ENCODE results near the gene TRPC1. TPM values are rescaled to one million over a fixed set of nuclear protein-coding genes. Genes with fewer than 3 reads are reported as not detected.

Gene TRPC1
- total and polyA plus RNA-seq, 3 experiments from 2014 or later: 0.72 to 2.8 (median 1.1) TPM

- Histone ChIP-seq H3K27ac (ENCODE audit: low read depth, low read length) (no peak overlapping the region), H3K36me3 (ENCODE audit: insufficient read depth, low read length) (no peaks in the 10 kb centered on the region), H3K4me1 (ENCODE audit: insufficient read depth, low read length) (no peaks in the 10 kb centered on the region), H3K4me3 (ENCODE audit: low read length) (no peak overlapping the region), H3K9me3 (ENCODE audit: low read length) (no peaks in the 10 kb centered on the region), H3K27me3 (ENCODE audit: insufficient read depth, low read length, poor library complexity, severe bottlenecking) (no peaks in the 10 kb centered on the region)
- CTCF ChIA-PET: no interaction called here
- Mint-ChIP-seq H3K4me1 (no peaks in the 10 kb centered on the region), H3K36me3 (peaks cover 0 to 31% (median 3%) of the 10 kb centered on the region in 3 donors), H3K4me3 (no peak overlapping the region), H3K27ac (no peak overlapping the region), H3K9me3 (peaks cover 0 to 7% (median under 1%) of the 10 kb centered on the region in 5 donors), H3K27me3 (peaks cover 2 to 3% of the 10 kb centered on the region in 2 donors)
- no peak for DNase-seq
- POLR2A ChIA-PET: no interaction called here
Measured at GRCh38 chr3:142777927-142778326, 54.1 kb downstream of the TRPC1 start.

DNA sequence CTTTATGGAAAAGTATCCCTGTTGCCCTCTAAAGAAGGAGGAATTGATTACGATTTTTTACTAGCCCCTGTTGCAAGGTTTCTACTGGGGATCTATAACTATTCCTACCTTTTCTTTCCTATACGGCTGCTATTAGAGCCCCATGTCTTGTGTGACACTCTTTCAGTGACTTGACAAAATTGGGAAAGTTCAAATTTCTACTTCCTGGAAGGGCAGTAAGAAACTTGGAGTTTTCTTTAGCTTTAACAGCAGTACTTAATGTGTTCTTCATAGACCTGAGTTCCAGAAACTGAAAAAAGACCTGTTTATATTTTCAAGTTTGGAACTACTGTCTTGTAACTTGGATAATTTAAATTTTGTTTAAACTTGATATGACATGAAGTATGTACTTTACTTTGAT is 54.7 kb downstream of the TRPC1 start:
- no peaks in the 10 kb centered on the region for H3K4me1 Mint-ChIP-seq
- POLR2A ChIA-PET: no interaction called here

GRCh38 chr3:142779591-142779990 is 55.8 kb downstream of the TRPC1 start:
- Mint-ChIP-seq H3K27ac (no peak overlapping the region), H3K4me3 (no peak overlapping the region), H3K36me3 (peaks cover 0 to 21% (median 4%) of the 10 kb centered on the region in 3 donors), H3K4me1 (no peaks in the 10 kb centered on the region), H3K27me3 (peaks cover 0 to 2% of the 10 kb centered on the region in 2 donors), H3K9me3 (no peaks in the 10 kb centered on the region)
- H3K9me3 ChIP-seq (ENCODE audit: low read length): no peaks in the 10 kb centered on the region
- ChIA-PET POLR2A (no interaction called here), CTCF (no interaction called here)
- H3K4me3 ChIP-seq (ENCODE audit: low read length): no peak overlapping the region
- no peak for DNase-seq
- no peaks in the 10 kb centered on the region for H3K27me3 ChIP-seq (ENCODE audit: insufficient read depth, low read length, poor library complexity, severe bottlenecking)
- H3K36me3 ChIP-seq (ENCODE audit: insufficient read depth, low read length): no peaks in the 10 kb centered on the region
- H3K27ac ChIP-seq (ENCODE audit: low read depth, low read length): no peak overlapping the region
- no peaks in the 10 kb centered on the region for H3K4me1 ChIP-seq (ENCODE audit: insufficient read depth, low read length)

More for the DNA sequence above, 54.7 kb downstream of the TRPC1 start:
- no peaks in the 10 kb centered on the region for H3K36me3 ChIP-seq (ENCODE audit: insufficient read depth, low read length)
- H3K27me3 ChIP-seq (ENCODE audit: insufficient read depth, low read length, poor library complexity, severe bottlenecking): no peaks in the 10 kb centered on the region
- peaks cover 2 to 3% of the 10 kb centered on the region in 2 donors for H3K27me3 Mint-ChIP-seq
- CTCF ChIA-PET: no interaction called here
- no peak for DNase-seq
- H3K9me3 ChIP-seq (ENCODE audit: low read length): no peaks in the 10 kb centered on the region
- no peak overlapping the region for H3K4me3 Mint-ChIP-seq
- H3K27ac Mint-ChIP-seq: no peak overlapping the region
- H3K9me3 Mint-ChIP-seq: peaks cover 0 to 3% (median 0%) of the 10 kb centered on the region in 5 donors
- H3K36me3 Mint-ChIP-seq: peaks cover 0 to 31% (median 3%) of the 10 kb centered on the region in 3 donors
- H3K27ac ChIP-seq (ENCODE audit: low read depth, low read length): no peak overlapping the region
- H3K4me1 ChIP-seq (ENCODE audit: insufficient read depth, low read length): no peaks in the 10 kb centered on the region
- H3K4me3 ChIP-seq (ENCODE audit: low read length): no peak overlapping the region

DNA sequence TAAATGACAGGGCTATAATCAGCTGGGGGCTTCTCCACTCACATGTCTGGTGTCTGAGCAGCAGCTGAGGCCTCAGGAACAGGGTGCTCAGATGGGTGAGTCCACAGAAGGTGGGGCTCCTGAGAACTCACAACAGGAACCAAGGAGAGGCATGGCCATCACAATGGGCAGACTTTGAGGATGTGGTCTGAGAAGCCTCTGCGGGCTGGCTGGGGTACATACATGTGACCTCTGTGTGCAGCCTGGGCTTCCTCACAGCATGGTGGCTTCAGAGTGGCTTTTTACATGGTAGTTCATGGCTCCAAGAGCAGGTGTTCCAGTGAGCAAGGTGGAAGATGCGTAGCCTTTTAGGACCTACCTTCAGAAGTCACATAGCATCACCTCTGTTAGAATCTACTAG is 58.8 kb downstream of the TRPC1 start:
- Histone ChIP-seq H3K9me3 (ENCODE audit: low read length) (no peaks in the 10 kb centered on the region), H3K27me3 (ENCODE audit: insufficient read depth, low read length, poor library complexity, severe bottlenecking) (no peaks in the 10 kb centered on the region), H3K4me1 (ENCODE audit: insufficient read depth, low read length) (no peaks in the 10 kb centered on the region), H3K36me3 (ENCODE audit: insufficient read depth, low read length) (no peaks in the 10 kb centered on the region), H3K4me3 (ENCODE audit: low read length) (no peak overlapping the region), H3K27ac (ENCODE audit: low read depth, low read length) (no peak overlapping the region)
- ChIA-PET POLR2A (no interaction called here), CTCF (no interaction called here)
- Mint-ChIP-seq H3K36me3 (peaks cover 2 to 24% (median 6%) of the 10 kb centered on the region in 3 donors), H3K9me3 (no peaks in the 10 kb centered on the region), H3K4me1 (no peaks in the 10 kb centered on the region), H3K4me3 (no peak overlapping the region), H3K27ac (no peak overlapping the region), H3K27me3 (no peaks in the 10 kb centered on the region)
- DNase-seq: no peak

- Histone ChIP-seq H3K4me3 (ENCODE audit: low read length) (no peak overlapping the region), H3K9me3 (ENCODE audit: low read length) (no peaks in the 10 kb centered on the region), H3K4me1 (ENCODE audit: insufficient read depth, low read length) (no peaks in the 10 kb centered on the region), H3K27ac (ENCODE audit: low read depth, low read length) (no peak overlapping the region), H3K27me3 (ENCODE audit: insufficient read depth, low read length, poor library complexity, severe bottlenecking) (no peaks in the 10 kb centered on the region), H3K36me3 (ENCODE audit: insufficient read depth, low read length) (no peaks in the 10 kb centered on the region)
- Mint-ChIP-seq H3K36me3 (peaks cover 2 to 24% (median 6%) of the 10 kb centered on the region in 3 donors), H3K27me3 (no peaks in the 10 kb centered on the region), H3K4me1 (no peaks in the 10 kb centered on the region), H3K4me3 (no peak overlapping the region), H3K27ac (no peak overlapping the region), H3K9me3 (no peaks in the 10 kb centered on the region)
- ChIA-PET CTCF (no interaction called here), POLR2A (no interaction called here)
- no peak for DNase-seq
Measured at GRCh38 chr3:142784228-142784627, 60.4 kb downstream of the TRPC1 start.

DNA sequence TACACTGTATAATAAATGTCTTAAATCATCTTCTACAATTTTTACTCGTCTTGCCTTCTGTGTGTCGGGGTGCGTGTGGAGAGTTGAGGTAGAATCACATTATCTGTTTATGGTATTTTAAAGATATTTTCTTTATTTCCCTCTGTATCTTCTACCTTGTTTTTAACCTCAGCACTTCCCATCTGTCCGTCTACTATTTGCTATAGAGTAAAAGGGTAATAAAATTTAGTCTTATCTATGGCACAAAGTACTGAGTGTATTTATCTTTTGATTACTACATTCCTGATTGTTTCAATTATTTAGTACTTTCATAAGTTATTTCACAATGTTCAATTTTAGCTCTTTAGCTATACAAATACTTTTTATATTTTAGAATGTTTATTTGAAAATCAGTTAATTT is 62.2 kb downstream of the TRPC1 start:
- no peak overlapping the region for H3K27ac Mint-ChIP-seq
- no peaks in the 10 kb centered on the region for H3K9me3 Mint-ChIP-seq
- Histone ChIP-seq H3K4me1 (ENCODE audit: insufficient read depth, low read length) (no peaks in the 10 kb centered on the region), H3K4me3 (ENCODE audit: low read length) (no peak overlapping the region), H3K36me3 (ENCODE audit: insufficient read depth, low read length) (no peaks in the 10 kb centered on the region), H3K27ac (ENCODE audit: low read depth, low read length) (no peak overlapping the region), H3K9me3 (ENCODE audit: low read length) (no peaks in the 10 kb centered on the region), H3K27me3 (ENCODE audit: insufficient read depth, low read length, poor library complexity, severe bottlenecking) (no peaks in the 10 kb centered on the region)
- H3K27me3 Mint-ChIP-seq: no peaks in the 10 kb centered on the region
- DNase-seq: no peak
- peaks cover 2 to 24% (median 6%) of the 10 kb centered on the region in 3 donors for H3K36me3 Mint-ChIP-seq
- CTCF ChIA-PET: no interaction called here
- POLR2A ChIA-PET: no interaction called here
- H3K4me3 Mint-ChIP-seq: no peak overlapping the region
- no peaks in the 10 kb centered on the region for H3K4me1 Mint-ChIP-seq

DNA sequence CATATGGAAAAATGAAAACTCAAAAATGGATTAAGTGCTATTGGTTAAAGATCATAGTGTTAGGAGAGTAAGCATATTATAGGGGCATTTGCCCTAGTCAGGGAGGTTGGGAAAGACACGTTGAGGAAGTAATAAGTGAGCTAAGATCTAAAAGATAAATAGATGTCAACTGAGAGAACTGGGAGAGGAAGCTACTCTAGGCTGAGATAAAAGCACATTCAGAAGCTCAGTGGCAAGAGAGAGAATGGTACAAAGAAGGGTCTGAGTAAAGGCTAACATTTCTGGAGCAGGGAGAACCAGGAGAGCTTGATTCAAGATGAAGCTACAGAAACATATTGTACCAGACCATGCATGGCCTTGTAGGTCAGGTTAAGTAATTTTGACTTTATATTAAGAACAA is 63.9 kb downstream of the TRPC1 start:
- no peak overlapping the region for H3K4me3 Mint-ChIP-seq
- no peak for DNase-seq

DNA sequence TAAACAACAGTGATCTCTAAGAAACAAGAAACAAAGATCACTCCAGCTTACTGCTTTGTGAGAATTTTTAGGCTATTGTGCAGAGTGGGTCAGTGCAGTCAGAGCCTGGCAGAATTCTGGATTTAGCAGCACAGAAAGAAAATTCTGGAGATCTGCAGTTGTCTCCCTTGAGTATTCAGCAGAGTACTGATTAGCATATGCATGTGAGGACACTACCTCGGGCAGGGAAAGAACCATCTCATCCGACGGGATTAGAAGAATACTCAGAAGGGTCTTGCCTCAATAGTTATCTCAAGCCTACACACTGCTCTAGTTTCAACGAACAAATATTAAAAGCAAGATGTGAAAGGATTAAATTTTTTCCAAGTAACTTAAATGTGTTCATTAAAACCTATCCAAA is 70.7 kb downstream of the TRPC1 start:
- Mint-ChIP-seq H3K36me3 (no peaks in the 10 kb centered on the region), H3K4me3 (no peak overlapping the region), H3K9me3 (no peaks in the 10 kb centered on the region), H3K27ac (no peak overlapping the region), H3K27me3 (no peaks in the 10 kb centered on the region), H3K4me1 (no peaks in the 10 kb centered on the region)
- ChIA-PET CTCF (no interaction called here), POLR2A (no interaction called here)
- Histone ChIP-seq H3K27ac (ENCODE audit: low read depth, low read length) (no peak overlapping the region), H3K27me3 (ENCODE audit: insufficient read depth, low read length, poor library complexity, severe bottlenecking) (no peaks in the 10 kb centered on the region), H3K9me3 (ENCODE audit: low read length) (no peaks in the 10 kb centered on the region), H3K4me1 (ENCODE audit: insufficient read depth, low read length) (no peaks in the 10 kb centered on the region), H3K4me3 (ENCODE audit: low read length) (no peak overlapping the region), H3K36me3 (ENCODE audit: insufficient read depth, low read length) (no peaks in the 10 kb centered on the region)
- DNase-seq: no peak

More for the DNA sequence above, 63.9 kb downstream of the TRPC1 start:
- Histone ChIP-seq H3K9me3 (ENCODE audit: low read length) (no peaks in the 10 kb centered on the region), H3K36me3 (ENCODE audit: insufficient read depth, low read length) (no peaks in the 10 kb centered on the region), H3K27ac (ENCODE audit: low read depth, low read length) (no peak overlapping the region), H3K4me1 (ENCODE audit: insufficient read depth, low read length) (no peaks in the 10 kb centered on the region), H3K27me3 (ENCODE audit: insufficient read depth, low read length, poor library complexity, severe bottlenecking) (no peaks in the 10 kb centered on the region), H3K4me3 (ENCODE audit: low read length) (no peak overlapping the region)
- H3K4me1 Mint-ChIP-seq: no peaks in the 10 kb centered on the region
- H3K36me3 Mint-ChIP-seq: peaks cover 2 to 14% (median 3%) of the 10 kb centered on the region in 3 donors
- H3K27ac Mint-ChIP-seq: no peak overlapping the region
- CTCF ChIA-PET: no interaction called here
- POLR2A ChIA-PET: no interaction called here
- H3K9me3 Mint-ChIP-seq: no peaks in the 10 kb centered on the region
- H3K27me3 Mint-ChIP-seq: no peaks in the 10 kb centered on the region

GRCh38 chr3:142795332-142795731 is 71.5 kb downstream of the TRPC1 start:
- no peaks in the 10 kb centered on the region for H3K9me3 ChIP-seq (ENCODE audit: low read length)
- no peaks in the 10 kb centered on the region for H3K9me3 Mint-ChIP-seq
- H3K27ac ChIP-seq (ENCODE audit: low read depth, low read length): no peak overlapping the region
- no peaks in the 10 kb centered on the region for H3K4me1 Mint-ChIP-seq
- H3K36me3 ChIP-seq (ENCODE audit: insufficient read depth, low read length): no peaks in the 10 kb centered on the region
- ChIA-PET POLR2A (no interaction called here), CTCF (no interaction called here)
- H3K36me3 Mint-ChIP-seq: no peaks in the 10 kb centered on the region
- H3K4me3 Mint-ChIP-seq: no peak overlapping the region
- no peak overlapping the region for H3K4me3 ChIP-seq (ENCODE audit: low read length)
- no peak overlapping the region for H3K27ac Mint-ChIP-seq
- H3K27me3 ChIP-seq (ENCODE audit: insufficient read depth, low read length, poor library complexity, severe bottlenecking): no peaks in the 10 kb centered on the region
- no peak for DNase-seq
- no peaks in the 10 kb centered on the region for H3K27me3 Mint-ChIP-seq
- no peaks in the 10 kb centered on the region for H3K4me1 ChIP-seq (ENCODE audit: insufficient read depth, low read length)

Measured in CD8-positive, alpha-beta memory T cell (primary cell).